ENCODE data around the gene LRBA. TPM values are rescaled to one million over a fixed set of nuclear protein-coding genes. Genes with fewer than 3 reads are reported as not detected.

LRBA gene
- total RNA-seq, 2 donors from 2014 or later, result 30.9 to 33.7 TPM

GRCh38 chr4:150423503-150423902 lies 591.6 kb downstream of the LRBA start:
- no peak overlapping the region for H3K4me3 ChIP-seq
- DNase-seq (ENCODE audit: low spot score) (no peak), ATAC-seq (ENCODE audit: insufficient number of reproducible peaks, low FRiP score, low read depth) (no peak)
- H3K9me3 ChIP-seq, result no peaks in the 10 kb centered on the region
- no peak for TF ChIP-seq CTCF (IDR thresholded peaks at IDR 0.05)
- H3K36me3 ChIP-seq, result no peaks in the 10 kb centered on the region
- no peaks in the 10 kb centered on the region for H3K27me3 ChIP-seq (replicated peaks; ENCODE audit: insufficient read depth)
- no peaks in the 10 kb centered on the region for H3K4me1 ChIP-seq (ENCODE audit: control insufficient read depth in 1 of 2, low read depth in 2 of 2)
- H3K27ac ChIP-seq, result no peak overlapping the region

DNA sequence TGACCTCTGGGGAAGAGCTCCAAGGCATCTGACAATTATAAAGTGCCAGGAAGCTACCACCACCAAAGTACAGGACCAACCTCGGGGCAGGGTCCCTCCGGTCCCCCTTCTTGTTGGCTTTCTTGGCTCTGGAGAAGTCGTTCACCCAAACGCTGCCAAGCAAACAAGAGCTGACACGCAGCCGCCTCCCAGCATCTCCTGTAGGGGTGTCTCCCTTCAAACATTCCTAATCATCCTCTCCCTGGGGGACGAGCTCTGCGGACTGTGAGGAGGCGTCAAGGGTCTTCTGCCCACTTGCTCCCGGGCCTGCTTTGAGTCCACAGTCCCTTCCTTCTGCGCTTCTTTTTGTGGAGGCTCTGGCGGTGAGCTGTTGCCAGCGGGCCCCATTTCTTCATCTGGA lies 592.0 kb downstream of the LRBA start:
- no peak overlapping the region for H3K27ac ChIP-seq
- TF ChIP-seq CTCF (IDR thresholded peaks at IDR 0.05), result no peak
- no peaks in the 10 kb centered on the region for H3K9me3 ChIP-seq
- DNase-seq (ENCODE audit: low spot score) (no peak), ATAC-seq (ENCODE audit: insufficient number of reproducible peaks, low FRiP score, low read depth) (no peak)
- H3K36me3 ChIP-seq, result no peaks in the 10 kb centered on the region
- no peaks in the 10 kb centered on the region for H3K4me1 ChIP-seq (ENCODE audit: control insufficient read depth in 1 of 2, low read depth in 2 of 2)
- H3K27me3 ChIP-seq (replicated peaks; ENCODE audit: insufficient read depth), result no peaks in the 10 kb centered on the region
- no peak overlapping the region for H3K4me3 ChIP-seq

DNA sequence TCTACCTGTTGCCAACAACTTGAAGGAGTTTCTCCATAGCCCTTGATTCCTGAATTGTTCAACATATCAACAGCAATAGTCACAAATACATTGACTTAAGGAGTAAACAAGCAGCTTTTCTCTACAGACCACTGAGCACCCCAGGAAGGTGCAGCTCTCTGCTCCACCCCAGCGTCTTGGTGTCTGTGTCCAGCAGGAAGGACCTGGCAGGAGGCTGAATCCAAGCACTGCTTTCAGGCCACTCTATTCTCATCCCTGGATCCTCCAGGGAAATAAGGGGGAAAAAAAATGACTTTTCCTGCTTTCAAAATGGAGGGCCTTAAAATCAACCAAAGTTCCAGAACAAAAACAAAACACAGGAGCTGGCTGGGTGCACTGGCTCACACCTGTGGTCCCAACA lies 593.5 kb downstream of the LRBA start:
- no peaks in the 10 kb centered on the region for H3K9me3 ChIP-seq
- H3K27me3 ChIP-seq (replicated peaks; ENCODE audit: insufficient read depth), result no peaks in the 10 kb centered on the region
- no peaks in the 10 kb centered on the region for H3K36me3 ChIP-seq
- H3K4me1 ChIP-seq (ENCODE audit: control insufficient read depth in 1 of 2, low read depth in 2 of 2), result no peaks in the 10 kb centered on the region
- no peak overlapping the region for H3K4me3 ChIP-seq
- TF ChIP-seq CTCF (IDR thresholded peaks at IDR 0.05), result no peak
- H3K27ac ChIP-seq, result no peak overlapping the region
- no peak for DNase-seq (ENCODE audit: low spot score)
- ATAC-seq (ENCODE audit: insufficient number of reproducible peaks, low FRiP score, low read depth), result no peak

DNA sequence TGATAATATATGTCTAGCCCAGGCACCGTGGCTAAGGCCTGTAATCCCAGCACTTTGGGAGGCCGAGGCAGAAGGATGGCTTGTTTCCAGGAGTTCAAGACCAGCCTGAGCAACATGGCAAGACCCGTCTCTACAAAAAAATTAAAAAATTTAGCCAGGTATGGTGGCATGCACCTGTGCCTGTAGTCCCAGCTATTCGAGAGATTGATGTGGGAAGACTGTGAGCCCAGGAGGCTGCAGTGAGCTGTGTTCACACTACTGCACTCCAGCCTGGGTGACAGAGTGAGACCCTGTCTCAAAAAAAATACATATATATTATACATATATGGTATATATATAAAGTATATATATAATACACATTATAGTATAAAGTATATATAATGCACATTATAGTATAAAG lies 595.1 kb downstream of the LRBA start:
- H3K27me3 ChIP-seq (replicated peaks; ENCODE audit: insufficient read depth), result no peaks in the 10 kb centered on the region
- DNase-seq (ENCODE audit: low spot score), result no peak
- no peak overlapping the region for H3K4me3 ChIP-seq
- H3K9me3 ChIP-seq, result no peaks in the 10 kb centered on the region
- no peak overlapping the region for H3K27ac ChIP-seq
- H3K36me3 ChIP-seq, result no peaks in the 10 kb centered on the region
- no peak for ATAC-seq (ENCODE audit: insufficient number of reproducible peaks, low FRiP score, low read depth)
- TF ChIP-seq CTCF (IDR thresholded peaks at IDR 0.05), result no peak
- no peaks in the 10 kb centered on the region for H3K4me1 ChIP-seq (ENCODE audit: control insufficient read depth in 1 of 2, low read depth in 2 of 2)

- DNase-seq (ENCODE audit: low spot score) (no peak), ATAC-seq (ENCODE audit: insufficient number of reproducible peaks, low FRiP score, low read depth) (no peak)
- no peak overlapping the region for H3K27ac ChIP-seq
- H3K27me3 ChIP-seq (replicated peaks; ENCODE audit: insufficient read depth), result no peaks in the 10 kb centered on the region
- H3K4me1 ChIP-seq (ENCODE audit: control insufficient read depth in 1 of 2, low read depth in 2 of 2), result no peaks in the 10 kb centered on the region
- H3K9me3 ChIP-seq, result no peaks in the 10 kb centered on the region
- TF ChIP-seq CTCF (IDR thresholded peaks at IDR 0.05), result no peak
- no peak overlapping the region for H3K4me3 ChIP-seq
- no peaks in the 10 kb centered on the region for H3K36me3 ChIP-seq
Observed at GRCh38 chr4:150418757-150419410, 596.2 kb downstream of the LRBA start.

Data from thoracic aorta (tissue), 2 donors.